ENCODE data around the gene IGF1. TPM values are rescaled to one million over a fixed set of nuclear protein-coding genes. Genes with fewer than 3 reads are reported as not detected.

The IGF1 gene
- total RNA-seq, 2 donors from 2014 or later: not detected

GRCh38 chr12:102462795-102463465 lies 17.4 kb downstream of the IGF1 start:
- Histone ChIP-seq H3K27me3 (ENCODE audit: control insufficient read depth, insufficient read depth, low read length, poor library complexity, severe bottlenecking) (no peaks in the 10 kb centered on the region), H3K27ac (ENCODE audit: low read depth, low read length) (no peak overlapping the region), H3K4me3 (ENCODE audit: low read length) (no peak overlapping the region), H3K36me3 (ENCODE audit: control insufficient read depth, insufficient read depth, low read length) (no peaks in the 10 kb centered on the region), H3K4me1 (ENCODE audit: control insufficient read depth, insufficient read depth, low read length) (peaks cover 14% of the 10 kb centered on the region), H3K9ac (ENCODE audit: extremely low read depth, low read length, poor library complexity, severe bottlenecking) (no peak overlapping the region), H3K9me3 (ENCODE audit: control insufficient read depth, low read length) (no peaks in the 10 kb centered on the region)
- no peak for TF ChIP-seq CTCF (conservative IDR thresholded peaks at IDR 0.05)
- Mint-ChIP-seq H3K27ac (no peak overlapping the region), H3K36me3 (ENCODE audit: low read depth) (no peaks in the 10 kb centered on the region), H3K9me3 (no peaks in the 10 kb centered on the region), H3K27me3 (ENCODE audit: insufficient read depth) (no peaks in the 10 kb centered on the region), H3K4me3 (no peak overlapping the region), H3K4me1 (peaks cover 23% of the 10 kb centered on the region)
- 93% methylated on average over 6 to 7 of the region's 8 CpGs for WGBS, 2 experiments (ENCODE audit: insufficient coverage in 1 of 2, insufficient read length in 1 of 2)
- no peak for DNase-seq

GRCh38 chr12:102462386-102462785 lies 18.0 kb downstream of the IGF1 start:
- 88 to 100% methylated on average over 1 of the region's 1 CpG for WGBS, 2 experiments (ENCODE audit: insufficient coverage in 1 of 2, insufficient read length in 1 of 2)
- Histone ChIP-seq H3K9ac (ENCODE audit: extremely low read depth, low read length, poor library complexity, severe bottlenecking) (no peak overlapping the region), H3K27me3 (ENCODE audit: control insufficient read depth, insufficient read depth, low read length, poor library complexity, severe bottlenecking) (no peaks in the 10 kb centered on the region), H3K36me3 (ENCODE audit: control insufficient read depth, insufficient read depth, low read length) (no peaks in the 10 kb centered on the region), H3K4me1 (ENCODE audit: control insufficient read depth, insufficient read depth, low read length) (peaks cover 14% of the 10 kb centered on the region), H3K9me3 (ENCODE audit: control insufficient read depth, low read length) (no peaks in the 10 kb centered on the region), H3K4me3 (ENCODE audit: low read length) (no peak overlapping the region), H3K27ac (ENCODE audit: low read depth, low read length) (no peak overlapping the region)
- Mint-ChIP-seq H3K4me3 (no peak overlapping the region), H3K4me1 (peaks cover 23% of the 10 kb centered on the region), H3K9me3 (no peaks in the 10 kb centered on the region), H3K27me3 (ENCODE audit: insufficient read depth) (no peaks in the 10 kb centered on the region), H3K36me3 (ENCODE audit: low read depth) (no peaks in the 10 kb centered on the region), H3K27ac (no peak overlapping the region)
- no peak for DNase-seq
- TF ChIP-seq CTCF (conservative IDR thresholded peaks at IDR 0.05): no peak

GRCh38 chr12:102461501-102461900 lies 18.9 kb downstream of the IGF1 start:
- no peaks in the 10 kb centered on the region for H3K36me3 Mint-ChIP-seq (ENCODE audit: low read depth)
- H3K27ac Mint-ChIP-seq: no peak overlapping the region
- Histone ChIP-seq H3K36me3 (ENCODE audit: control insufficient read depth, insufficient read depth, low read length) (no peaks in the 10 kb centered on the region), H3K27ac (ENCODE audit: low read depth, low read length) (no peak overlapping the region), H3K9me3 (ENCODE audit: control insufficient read depth, low read length) (no peaks in the 10 kb centered on the region), H3K9ac (ENCODE audit: extremely low read depth, low read length, poor library complexity, severe bottlenecking) (no peak overlapping the region), H3K4me1 (ENCODE audit: control insufficient read depth, insufficient read depth, low read length) (peaks cover 14% of the 10 kb centered on the region), H3K27me3 (ENCODE audit: control insufficient read depth, insufficient read depth, low read length, poor library complexity, severe bottlenecking) (no peaks in the 10 kb centered on the region), H3K4me3 (ENCODE audit: low read length) (no peak overlapping the region)
- no peaks in the 10 kb centered on the region for H3K27me3 Mint-ChIP-seq (ENCODE audit: insufficient read depth)
- TF ChIP-seq CTCF (conservative IDR thresholded peaks at IDR 0.05): no peak
- WGBS, 2 experiments (ENCODE audit: insufficient coverage in 1 of 2, insufficient read length in 1 of 2): 93% methylated on average over 1 of the region's 1 CpG; no CpG with 5 or more reads in 1 of the 2 experiments
- H3K4me3 Mint-ChIP-seq: no peak overlapping the region
- no peak for DNase-seq
- H3K4me1 Mint-ChIP-seq: peaks cover 23% of the 10 kb centered on the region
- H3K9me3 Mint-ChIP-seq: no peaks in the 10 kb centered on the region

Data from endodermal cell (in vitro differentiated cells).